WI38 (cell line): Measurements from ENCODE around the gene SPG11.

Source experiments
- H3K4me3 ChIP-seq: 2 replicates; pipeline ENCODE4 v1.5.1; 2011; ENCODE audit warnings: low read depth, mild to moderate bottlenecking, control low read depth, low read length
- CTCF ChIP-seq: IDR thresholded peaks from 2 replicates; pipeline ENCODE4 v1.5.1; 2012; ENCODE audit warnings: low read depth, mild to moderate bottlenecking, control low read depth, low read length

Gene SPG11

GRCh38 chr15:44541282-44541958, 122.0 kb downstream of the SPG11 start:
- TF ChIP-seq CTCF, result no peak
- peak overlapping the region; percentile 24; the same call in 1 of the 2 replicates for H3K4me3 ChIP-seq

GRCh38 chr15:44537735-44538240, 125.7 kb downstream of the SPG11 start:
- no peak for TF ChIP-seq CTCF
- peak overlapping the region; percentile 78 for H3K4me3 ChIP-seq

GRCh38 chr15:44536962-44537734, 126.3 kb downstream of the SPG11 start, which contains the start of gene EIF3J:
Gene EIF3J (plus strand): TSS chr15:44537147. CDS start chr15:44537195, 48 bp downstream.
- TF ChIP-seq CTCF, result no peak
- peak within 1 kb of the TSS; percentile 78 for H3K4me3 ChIP-seq

- peak overlapping the region; percentile 78 for H3K4me3 ChIP-seq
- TF ChIP-seq CTCF, result peak; percentile 35
These were observed 127.0 kb downstream of the SPG11 start for GRCh38 chr15:44536302-44536961.

GRCh38 chr15:44535523-44536301, 127.8 kb downstream of the SPG11 start:
- TF ChIP-seq CTCF, result no peak
- H3K4me3 ChIP-seq, result peak overlapping the region; percentile 78

GRCh38 chr15:44535092-44535491, 128.4 kb downstream of the SPG11 start:
- no peak for TF ChIP-seq CTCF
- no peak overlapping the region for H3K4me3 ChIP-seq
